Measurements from ENCODE around the gene S1PR3. TPM values are rescaled to one million over a fixed set of nuclear protein-coding genes. Genes with fewer than 3 reads are reported as not detected.

S1PR3 gene
- total RNA-seq, 1 experiment from 2014 or later = 2.8 TPM

DNA sequence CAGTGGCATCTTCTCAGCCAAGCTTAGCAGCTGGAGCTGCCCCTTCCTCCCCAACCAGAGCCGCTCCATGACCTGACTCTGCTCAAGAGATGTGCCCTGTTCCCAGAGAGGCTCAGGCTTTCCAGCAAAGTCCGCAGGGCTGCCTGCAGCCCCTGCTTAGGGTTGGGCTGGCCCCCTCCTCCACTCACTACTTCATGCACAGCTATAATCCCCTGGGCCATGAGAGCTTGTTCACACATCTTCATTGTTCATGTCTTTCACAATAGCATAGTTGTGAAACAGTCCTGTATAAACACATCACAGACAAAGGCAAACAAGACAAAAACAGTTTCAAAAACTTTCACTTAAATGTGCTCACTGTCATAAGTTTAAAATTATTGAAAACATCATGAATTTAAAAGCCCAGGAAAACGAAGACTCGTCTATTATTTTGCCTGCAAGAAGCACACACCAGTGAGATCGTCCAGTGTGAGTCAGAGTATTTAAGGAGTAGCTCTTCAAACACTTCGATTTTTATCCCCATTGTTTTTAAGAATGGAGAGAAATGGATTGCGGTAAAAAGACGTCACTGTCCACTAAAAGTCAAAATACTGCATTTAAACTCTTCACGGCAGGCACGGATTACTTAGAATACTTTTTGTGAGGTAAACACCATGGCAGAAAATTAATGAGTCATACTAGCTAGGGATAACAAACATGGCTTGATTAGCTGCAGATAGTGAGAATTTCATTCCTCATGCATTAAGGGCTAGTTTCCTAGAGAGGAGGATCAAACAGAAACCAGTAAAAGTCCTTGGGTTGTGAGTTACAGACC, 40.7 kb upstream of the S1PR3 start:
- TF ChIP-seq, protein P1, sequence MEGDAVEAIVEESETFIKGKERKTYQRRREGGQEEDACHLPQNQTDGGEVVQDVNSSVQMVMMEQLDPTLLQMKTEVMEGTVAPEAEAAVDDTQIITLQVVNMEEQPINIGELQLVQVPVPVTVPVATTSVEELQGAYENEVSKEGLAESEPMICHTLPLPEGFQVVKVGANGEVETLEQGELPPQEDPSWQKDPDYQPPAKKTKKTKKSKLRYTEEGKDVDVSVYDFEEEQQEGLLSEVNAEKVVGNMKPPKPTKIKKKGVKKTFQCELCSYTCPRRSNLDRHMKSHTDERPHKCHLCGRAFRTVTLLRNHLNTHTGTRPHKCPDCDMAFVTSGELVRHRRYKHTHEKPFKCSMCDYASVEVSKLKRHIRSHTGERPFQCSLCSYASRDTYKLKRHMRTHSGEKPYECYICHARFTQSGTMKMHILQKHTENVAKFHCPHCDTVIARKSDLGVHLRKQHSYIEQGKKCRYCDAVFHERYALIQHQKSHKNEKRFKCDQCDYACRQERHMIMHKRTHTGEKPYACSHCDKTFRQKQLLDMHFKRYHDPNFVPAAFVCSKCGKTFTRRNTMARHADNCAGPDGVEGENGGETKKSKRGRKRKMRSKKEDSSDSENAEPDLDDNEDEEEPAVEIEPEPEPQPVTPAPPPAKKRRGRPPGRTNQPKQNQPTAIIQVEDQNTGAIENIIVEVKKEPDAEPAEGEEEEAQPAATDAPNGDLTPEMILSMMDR (IDR thresholded peaks at IDR 0.05; ENCODE audit: unreplicated experiment) = no peak
- H3K36me3 Mint-ChIP-seq (ENCODE audit: insufficient read depth, unreplicated experiment) = no peaks in the 10 kb centered on the region
- BruUV-seq (replicated peaks) = no TSS peak
- DNase-seq (ENCODE audit: unreplicated experiment) = peak; percentile 92
- ChIA-PET CTCF (interaction anchor here (0.6 to 1.2 kb wide), 4 partner anchors 20 to 355 kb away, joined by 3 to 5 read pairs (median 4); partner anchors contain the start of gene S1PR3), POLR2A (interaction anchor here (0.5 to 1.4 kb wide), 7 partner anchors 8 to 368 kb away, joined by 3 to 5 read pairs (median 3); partner anchors contain the start of gene SECISBP2)
- H3K4me1 Mint-ChIP-seq (ENCODE audit: insufficient read depth, unreplicated experiment) = peaks cover 21% of the 10 kb centered on the region
- H3K27ac Mint-ChIP-seq (ENCODE audit: low read depth, unreplicated experiment) = peak overlapping the region; percentile 46
- intact Hi-C loops (cut with micrococcal nuclease) = no loop called here
- H3K27me3 Mint-ChIP-seq (ENCODE audit: insufficient read depth, unreplicated experiment) = no peaks in the 10 kb centered on the region
- H3K4me3 Mint-ChIP-seq (ENCODE audit: unreplicated experiment) = peak overlapping the region; percentile 30
- H3K9me3 Mint-ChIP-seq (ENCODE audit: unreplicated experiment) = no peaks in the 10 kb centered on the region

DNA sequence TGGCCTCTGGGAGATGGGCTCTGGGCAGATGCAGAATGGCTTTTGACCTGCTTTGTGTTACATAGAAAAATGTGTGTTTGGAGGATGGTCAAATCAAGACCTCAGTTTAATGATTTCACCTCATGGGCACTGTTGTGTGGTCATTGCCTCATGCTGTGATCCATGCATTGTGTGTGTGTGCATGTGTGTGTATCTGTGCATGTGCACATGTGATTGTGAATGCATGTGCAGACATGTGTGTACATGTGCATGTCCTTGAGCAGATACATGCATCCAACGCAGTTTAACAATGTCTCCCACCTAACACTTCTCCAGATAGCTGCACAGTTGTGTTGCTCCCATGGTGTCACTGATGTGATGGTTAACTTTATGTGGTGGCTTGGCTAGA, 40.1 kb upstream of the S1PR3 start:
- peaks cover 21% of the 10 kb centered on the region for H3K4me1 Mint-ChIP-seq (ENCODE audit: insufficient read depth, unreplicated experiment)
- ChIA-PET CTCF (interaction anchor here (1.1 to 1.2 kb wide), 2 partner anchors 19 to 41 kb away, joined by 5 read pairs; partner anchors contain the start of gene S1PR3), POLR2A (interaction anchor here (1.0 to 1.4 kb wide), 4 partner anchors 16 to 160 kb away, joined by 3 to 5 read pairs (median 3); no protein-coding TSS in a partner anchor)
- TF ChIP-seq, protein P1 (IDR thresholded peaks at IDR 0.05; ENCODE audit: unreplicated experiment) = no peak
- H3K27ac Mint-ChIP-seq (ENCODE audit: low read depth, unreplicated experiment) = peak overlapping the region; percentile 46
- no TSS peak for BruUV-seq (replicated peaks)
- no peaks in the 10 kb centered on the region for H3K36me3 Mint-ChIP-seq (ENCODE audit: insufficient read depth, unreplicated experiment)
- DNase-seq (ENCODE audit: unreplicated experiment) = no peak
- H3K27me3 Mint-ChIP-seq (ENCODE audit: insufficient read depth, unreplicated experiment) = no peaks in the 10 kb centered on the region
- intact Hi-C loops (cut with micrococcal nuclease) = no loop called here
- peak overlapping the region; percentile 30 for H3K4me3 Mint-ChIP-seq (ENCODE audit: unreplicated experiment)
- no peaks in the 10 kb centered on the region for H3K9me3 Mint-ChIP-seq (ENCODE audit: unreplicated experiment)

DNA sequence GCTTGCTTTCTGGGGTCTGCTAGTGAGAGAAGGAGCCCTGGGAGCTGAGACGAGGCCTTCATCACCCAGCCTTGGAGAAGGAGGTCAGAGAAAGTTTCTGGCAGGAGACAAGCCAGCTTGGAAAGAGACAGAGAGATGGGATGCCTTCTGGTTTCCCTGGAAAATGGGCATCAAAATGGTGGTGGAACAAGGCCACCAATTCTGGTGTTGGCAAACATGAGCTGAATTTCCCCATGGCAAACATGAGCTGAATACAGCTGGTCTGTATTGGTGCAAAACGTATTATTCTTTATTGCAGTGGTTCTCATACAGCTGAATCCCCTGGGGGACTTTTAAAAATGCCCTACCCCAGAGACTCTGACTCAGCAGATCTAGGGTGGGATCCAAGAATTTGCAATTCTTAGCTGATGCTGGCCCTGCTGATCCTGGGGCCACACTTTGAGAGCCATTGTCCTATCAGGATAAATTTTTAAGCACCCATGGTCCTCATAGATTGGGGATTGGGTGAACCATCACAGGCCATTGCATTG, 39.1 kb upstream of the S1PR3 start:
- H3K4me1 Mint-ChIP-seq (ENCODE audit: insufficient read depth, unreplicated experiment) = peaks cover 21% of the 10 kb centered on the region
- no TSS peak for BruUV-seq (replicated peaks)
- no peak overlapping the region for H3K27ac Mint-ChIP-seq (ENCODE audit: low read depth, unreplicated experiment)
- ChIA-PET CTCF (no interaction called here), POLR2A (interaction anchor here (0.6 kb wide), 1 partner anchor 577 kb away, joined by 3 read pairs; no protein-coding TSS in a partner anchor)
- intact Hi-C loops (cut with micrococcal nuclease) = no loop called here
- H3K9me3 Mint-ChIP-seq (ENCODE audit: unreplicated experiment) = no peaks in the 10 kb centered on the region
- TF ChIP-seq, protein P1 (IDR thresholded peaks at IDR 0.05; ENCODE audit: unreplicated experiment) = no peak
- no peak overlapping the region for H3K4me3 Mint-ChIP-seq (ENCODE audit: unreplicated experiment)
- no peak for DNase-seq (ENCODE audit: unreplicated experiment)
- H3K36me3 Mint-ChIP-seq (ENCODE audit: insufficient read depth, unreplicated experiment) = no peaks in the 10 kb centered on the region
- H3K27me3 Mint-ChIP-seq (ENCODE audit: insufficient read depth, unreplicated experiment) = no peaks in the 10 kb centered on the region

DNA sequence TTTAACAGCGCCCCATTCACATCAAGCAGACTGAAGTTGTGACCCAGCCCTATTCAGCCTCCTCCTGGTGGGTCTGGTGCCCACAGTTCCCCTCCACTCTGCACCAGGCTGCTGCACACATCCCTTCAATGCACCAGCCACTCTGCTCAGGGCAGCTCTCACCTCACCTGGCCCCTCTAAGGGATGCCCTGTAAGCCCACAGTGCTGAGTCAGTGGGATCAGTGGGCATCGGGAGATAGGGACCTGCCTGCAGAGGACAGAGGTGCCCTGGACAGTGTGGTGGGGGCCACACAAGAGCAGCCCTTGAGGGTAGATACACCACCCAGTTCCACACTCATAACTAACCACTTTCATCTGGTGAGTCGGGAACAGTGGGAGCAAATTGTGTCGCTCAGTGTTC, 38.3 kb upstream of the S1PR3 start:
- ChIA-PET CTCF (interaction anchor here (0.6 kb wide), 1 partner anchor 39 kb away, joined by 5 read pairs; no protein-coding TSS in a partner anchor), POLR2A (interaction anchor here (0.6 kb wide), 1 partner anchor 576 kb away, joined by 3 read pairs; no protein-coding TSS in a partner anchor)
- Mint-ChIP-seq H3K9me3 (ENCODE audit: unreplicated experiment) (no peaks in the 10 kb centered on the region), H3K36me3 (ENCODE audit: insufficient read depth, unreplicated experiment) (no peaks in the 10 kb centered on the region), H3K27me3 (ENCODE audit: insufficient read depth, unreplicated experiment) (no peaks in the 10 kb centered on the region), H3K4me1 (ENCODE audit: insufficient read depth, unreplicated experiment) (peaks cover 16% of the 10 kb centered on the region), H3K4me3 (ENCODE audit: unreplicated experiment) (no peak overlapping the region), H3K27ac (ENCODE audit: low read depth, unreplicated experiment) (no peak overlapping the region)
- no TSS peak for BruUV-seq (replicated peaks)
- intact Hi-C loops (cut with micrococcal nuclease) = no loop called here
- DNase-seq (ENCODE audit: unreplicated experiment) = no peak
- TF ChIP-seq, protein P1 (IDR thresholded peaks at IDR 0.05; ENCODE audit: unreplicated experiment) = no peak

All from MCF 10A (cell line).